HepG2 (cell line): ENCODE results near the gene GNB1. TPM values are rescaled to one million over a fixed set of nuclear protein-coding genes. Genes with fewer than 3 reads are reported as not detected.

ENCODE experiments used
- GTF3A ChIP-seq: sonication (generic); formaldehyde crosslinking; conservative IDR thresholded peaks from 2 replicates; pipeline ENCODE4 v1.4.0; 2020; ENCODE audit warnings: mild to moderate bottlenecking, missing genetic modification reagents
- REXO4 ChIP-seq: sonication (generic); formaldehyde crosslinking; IDR thresholded peaks from 2 replicates; pipeline ENCODE4 v1.8.0; 2022; ENCODE audit warnings: missing genetic modification reagents, mild to moderate bottlenecking, borderline replicate concordance
- ZFP36L1 ChIP-seq: sonication (generic); formaldehyde crosslinking; IDR thresholded peaks from 2 replicates; pipeline ENCODE4 v1.8.0; 2022; ENCODE audit warnings: mild to moderate bottlenecking, missing genetic modification reagents, moderate library complexity
- ZNF263 ChIP-seq: sonication (generic); formaldehyde crosslinking; IDR thresholded peaks from 2 replicates; pipeline ENCODE4 v1.4.0; 2020; ENCODE audit warnings: missing genetic modification reagents
- ZNF674 ChIP-seq: sonication (generic); formaldehyde crosslinking; IDR thresholded peaks from 2 replicates; pipeline ENCODE4 v1.5.0; 2020; ENCODE audit warnings: low read depth, mild to moderate bottlenecking, missing genetic modification reagents
- polyA plus RNA-seq, 8 experiments: library from polyadenylated mRNA; depleted of rRNA in 3 of 8; stranded (reverse) in 7 of 8; unstranded in 1 of 8; fragments of >200 nt; fragmentation: Illumina TruSeq in 4 of 8; extraction: Trizol in 4 of 8; gene quantifications; 2 replicates each; pipeline versions ENCODE4 v1.2.1 to v1.2.3, GENCODE V29; 2011 to 2016; ENCODE audit warnings: low read depth in 4 of 8, missing spikeins in 1 of 8, mixed read lengths in 1 of 8; ENCODE audit not compliant: insufficient read depth in 1 of 8
- total RNA-seq, 5 experiments: library from RNA; depleted of rRNA; stranded (reverse); fragments of >200 nt; fragmentation: Illumina TruSeq; extraction: Trizol; gene quantifications; 2 replicates each; pipeline ENCODE4 v1.2.3, GENCODE V29; 2016; ENCODE audit warnings: low read depth in 1 of 5
- TF ChIP-seq, protein P1 (sequence below): sonication (generic); formaldehyde crosslinking; IDR thresholded peaks from 2 replicates; pipeline ENCODE4 v1.5.1; 2020; ENCODE audit warnings: mild to moderate bottlenecking, missing genetic modification reagents, moderate library complexity
- TF ChIP-seq, protein P2 (sequence below): sonication (generic); formaldehyde crosslinking; IDR thresholded peaks from 2 replicates; pipeline ENCODE4 v1.5.1; 2020; ENCODE audit warnings: mild to moderate bottlenecking, missing genetic modification reagents
- TF ChIP-seq, protein P3 (sequence below): IDR thresholded peaks from 2 replicates; pipeline ENCODE4 v1.6.1; 2016
- TF ChIP-seq, protein P4 (sequence below): sonication (generic); formaldehyde crosslinking; IDR thresholded peaks from 2 replicates; pipeline ENCODE4 v1.4.0; 2020; ENCODE audit warnings: missing genetic modification reagents
- TF ChIP-seq, protein P5 (sequence below): sonication (generic); formaldehyde crosslinking; IDR thresholded peaks from 2 replicates; pipeline ENCODE4 v1.4.0; 2020; ENCODE audit warnings: missing genetic modification reagents, borderline replicate concordance
- TF ChIP-seq, protein P6 (sequence below): sonication (generic); formaldehyde crosslinking; IDR thresholded peaks from 2 replicates; pipeline ENCODE4 v1.5.0; 2020; ENCODE audit warnings: mild to moderate bottlenecking, missing genetic modification reagents, borderline replicate concordance

GNB1 gene
- total and polyA plus RNA-seq, 2 of the 13 experiments (the other 11 are each of a cell fraction or from before 2014, with no cell fraction given): 66.2 to 327 TPM

DNA sequence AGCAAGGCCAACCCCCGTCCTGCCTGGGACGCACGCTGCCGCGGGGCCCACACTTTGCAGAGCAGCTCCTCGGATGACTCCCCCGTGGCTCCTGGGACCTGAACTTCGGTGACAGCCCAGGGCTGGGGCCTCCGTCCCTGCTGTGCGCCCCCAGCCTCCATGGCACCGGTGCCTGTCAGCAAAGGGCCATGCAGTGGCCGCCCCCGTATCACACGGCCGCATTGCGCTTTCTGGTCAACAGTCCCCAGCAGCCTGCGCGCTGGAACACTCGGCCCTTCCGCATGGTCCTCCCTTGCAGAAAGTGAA lies 130.6 kb downstream of the GNB1 start (continued):
- TF ChIP-seq, protein P1, sequence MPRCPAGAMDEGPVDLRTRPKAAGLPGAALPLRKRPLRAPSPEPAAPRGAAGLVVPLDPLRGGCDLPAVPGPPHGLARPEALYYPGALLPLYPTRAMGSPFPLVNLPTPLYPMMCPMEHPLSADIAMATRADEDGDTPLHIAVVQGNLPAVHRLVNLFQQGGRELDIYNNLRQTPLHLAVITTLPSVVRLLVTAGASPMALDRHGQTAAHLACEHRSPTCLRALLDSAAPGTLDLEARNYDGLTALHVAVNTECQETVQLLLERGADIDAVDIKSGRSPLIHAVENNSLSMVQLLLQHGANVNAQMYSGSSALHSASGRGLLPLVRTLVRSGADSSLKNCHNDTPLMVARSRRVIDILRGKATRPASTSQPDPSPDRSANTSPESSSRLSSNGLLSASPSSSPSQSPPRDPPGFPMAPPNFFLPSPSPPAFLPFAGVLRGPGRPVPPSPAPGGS (CRISPR knock-in tag): no peak
- TF ChIP-seq, protein P2, sequence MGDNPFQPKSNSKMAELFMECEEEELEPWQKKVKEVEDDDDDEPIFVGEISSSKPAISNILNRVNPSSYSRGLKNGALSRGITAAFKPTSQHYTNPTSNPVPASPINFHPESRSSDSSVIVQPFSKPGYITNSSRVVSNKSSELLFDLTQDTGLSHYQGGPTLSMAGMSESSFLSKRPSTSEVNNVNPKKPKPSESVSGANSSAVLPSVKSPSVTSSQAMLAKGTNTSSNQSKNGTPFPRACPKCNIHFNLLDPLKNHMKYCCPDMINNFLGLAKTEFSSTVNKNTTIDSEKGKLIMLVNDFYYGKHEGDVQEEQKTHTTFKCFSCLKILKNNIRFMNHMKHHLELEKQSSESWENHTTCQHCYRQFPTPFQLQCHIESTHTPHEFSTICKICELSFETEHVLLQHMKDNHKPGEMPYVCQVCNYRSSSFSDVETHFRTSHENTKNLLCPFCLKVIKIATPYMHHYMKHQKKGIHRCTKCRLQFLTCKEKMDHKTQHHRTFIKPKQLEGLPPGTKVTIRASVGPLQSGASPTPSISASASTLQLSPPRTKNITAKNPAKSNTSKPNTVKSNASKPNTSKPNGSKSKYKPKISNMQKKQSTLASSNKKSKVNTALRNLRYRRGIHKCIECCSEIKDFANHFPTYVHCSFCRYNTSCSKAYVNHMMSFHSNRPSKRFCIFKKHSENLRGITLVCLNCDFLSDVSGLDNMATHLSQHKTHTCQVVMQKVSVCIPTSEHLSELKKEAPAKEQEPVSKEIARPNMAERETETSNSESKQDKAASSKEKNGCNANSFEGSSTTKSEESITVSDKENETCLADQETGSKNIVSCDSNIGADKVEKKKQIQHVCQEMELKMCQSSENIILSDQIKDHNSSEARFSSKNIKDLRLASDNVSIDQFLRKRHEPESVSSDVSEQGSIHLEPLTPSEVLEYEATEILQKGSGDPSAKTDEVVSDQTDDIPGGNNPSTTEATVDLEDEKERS: no peak
- no peak for TF ChIP-seq ZNF263
- no peak for TF ChIP-seq ZFP36L1 (CRISPR knock-in tag)
- TF ChIP-seq, protein P3, sequence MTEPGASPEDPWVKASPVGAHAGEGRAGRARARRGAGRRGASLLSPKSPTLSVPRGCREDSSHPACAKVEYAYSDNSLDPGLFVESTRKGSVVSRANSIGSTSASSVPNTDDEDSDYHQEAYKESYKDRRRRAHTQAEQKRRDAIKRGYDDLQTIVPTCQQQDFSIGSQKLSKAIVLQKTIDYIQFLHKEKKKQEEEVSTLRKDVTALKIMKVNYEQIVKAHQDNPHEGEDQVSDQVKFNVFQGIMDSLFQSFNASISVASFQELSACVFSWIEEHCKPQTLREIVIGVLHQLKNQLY (CRISPR knock-in tag): no peak
- TF ChIP-seq, protein P4, sequence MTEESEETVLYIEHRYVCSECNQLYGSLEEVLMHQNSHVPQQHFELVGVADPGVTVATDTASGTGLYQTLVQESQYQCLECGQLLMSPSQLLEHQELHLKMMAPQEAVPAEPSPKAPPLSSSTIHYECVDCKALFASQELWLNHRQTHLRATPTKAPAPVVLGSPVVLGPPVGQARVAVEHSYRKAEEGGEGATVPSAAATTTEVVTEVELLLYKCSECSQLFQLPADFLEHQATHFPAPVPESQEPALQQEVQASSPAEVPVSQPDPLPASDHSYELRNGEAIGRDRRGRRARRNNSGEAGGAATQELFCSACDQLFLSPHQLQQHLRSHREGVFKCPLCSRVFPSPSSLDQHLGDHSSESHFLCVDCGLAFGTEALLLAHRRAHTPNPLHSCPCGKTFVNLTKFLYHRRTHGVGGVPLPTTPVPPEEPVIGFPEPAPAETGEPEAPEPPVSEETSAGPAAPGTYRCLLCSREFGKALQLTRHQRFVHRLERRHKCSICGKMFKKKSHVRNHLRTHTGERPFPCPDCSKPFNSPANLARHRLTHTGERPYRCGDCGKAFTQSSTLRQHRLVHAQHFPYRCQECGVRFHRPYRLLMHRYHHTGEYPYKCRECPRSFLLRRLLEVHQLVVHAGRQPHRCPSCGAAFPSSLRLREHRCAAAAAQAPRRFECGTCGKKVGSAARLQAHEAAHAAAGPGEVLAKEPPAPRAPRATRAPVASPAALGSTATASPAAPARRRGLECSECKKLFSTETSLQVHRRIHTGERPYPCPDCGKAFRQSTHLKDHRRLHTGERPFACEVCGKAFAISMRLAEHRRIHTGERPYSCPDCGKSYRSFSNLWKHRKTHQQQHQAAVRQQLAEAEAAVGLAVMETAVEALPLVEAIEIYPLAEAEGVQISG (CRISPR knock-in tag): no peak
- TF ChIP-seq REXO4: no peak
- TF ChIP-seq, protein P5, sequence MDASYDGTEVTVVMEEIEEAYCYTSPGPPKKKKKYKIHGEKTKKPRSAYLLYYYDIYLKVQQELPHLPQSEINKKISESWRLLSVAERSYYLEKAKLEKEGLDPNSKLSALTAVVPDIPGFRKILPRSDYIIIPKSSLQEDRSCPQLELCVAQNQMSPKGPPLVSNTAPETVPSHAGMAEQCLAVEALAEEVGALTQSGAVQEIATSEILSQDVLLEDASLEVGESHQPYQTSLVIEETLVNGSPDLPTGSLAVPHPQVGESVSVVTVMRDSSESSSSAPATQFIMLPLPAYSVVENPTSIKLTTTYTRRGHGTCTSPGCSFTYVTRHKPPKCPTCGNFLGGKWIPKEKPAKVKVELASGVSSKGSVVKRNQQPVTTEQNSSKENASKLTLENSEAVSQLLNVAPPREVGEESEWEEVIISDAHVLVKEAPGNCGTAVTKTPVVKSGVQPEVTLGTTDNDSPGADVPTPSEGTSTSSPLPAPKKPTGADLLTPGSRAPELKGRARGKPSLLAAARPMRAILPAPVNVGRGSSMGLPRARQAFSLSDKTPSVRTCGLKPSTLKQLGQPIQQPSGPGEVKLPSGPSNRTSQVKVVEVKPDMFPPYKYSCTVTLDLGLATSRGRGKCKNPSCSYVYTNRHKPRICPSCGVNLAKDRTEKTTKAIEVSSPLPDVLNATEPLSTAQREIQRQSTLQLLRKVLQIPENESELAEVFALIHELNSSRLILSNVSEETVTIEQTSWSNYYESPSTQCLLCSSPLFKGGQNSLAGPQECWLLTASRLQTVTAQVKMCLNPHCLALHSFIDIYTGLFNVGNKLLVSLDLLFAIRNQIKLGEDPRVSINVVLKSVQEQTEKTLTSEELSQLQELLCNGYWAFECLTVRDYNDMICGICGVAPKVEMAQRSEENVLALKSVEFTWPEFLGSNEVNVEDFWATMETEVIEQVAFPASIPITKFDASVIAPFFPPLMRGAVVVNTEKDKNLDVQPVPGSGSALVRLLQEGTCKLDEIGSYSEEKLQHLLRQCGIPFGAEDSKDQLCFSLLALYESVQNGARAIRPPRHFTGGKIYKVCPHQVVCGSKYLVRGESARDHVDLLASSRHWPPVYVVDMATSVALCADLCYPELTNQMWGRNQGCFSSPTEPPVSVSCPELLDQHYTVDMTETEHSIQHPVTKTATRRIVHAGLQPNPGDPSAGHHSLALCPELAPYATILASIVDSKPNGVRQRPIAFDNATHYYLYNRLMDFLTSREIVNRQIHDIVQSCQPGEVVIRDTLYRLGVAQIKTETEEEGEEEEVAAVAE (CRISPR knock-in tag): no peak
- TF ChIP-seq, protein P6, sequence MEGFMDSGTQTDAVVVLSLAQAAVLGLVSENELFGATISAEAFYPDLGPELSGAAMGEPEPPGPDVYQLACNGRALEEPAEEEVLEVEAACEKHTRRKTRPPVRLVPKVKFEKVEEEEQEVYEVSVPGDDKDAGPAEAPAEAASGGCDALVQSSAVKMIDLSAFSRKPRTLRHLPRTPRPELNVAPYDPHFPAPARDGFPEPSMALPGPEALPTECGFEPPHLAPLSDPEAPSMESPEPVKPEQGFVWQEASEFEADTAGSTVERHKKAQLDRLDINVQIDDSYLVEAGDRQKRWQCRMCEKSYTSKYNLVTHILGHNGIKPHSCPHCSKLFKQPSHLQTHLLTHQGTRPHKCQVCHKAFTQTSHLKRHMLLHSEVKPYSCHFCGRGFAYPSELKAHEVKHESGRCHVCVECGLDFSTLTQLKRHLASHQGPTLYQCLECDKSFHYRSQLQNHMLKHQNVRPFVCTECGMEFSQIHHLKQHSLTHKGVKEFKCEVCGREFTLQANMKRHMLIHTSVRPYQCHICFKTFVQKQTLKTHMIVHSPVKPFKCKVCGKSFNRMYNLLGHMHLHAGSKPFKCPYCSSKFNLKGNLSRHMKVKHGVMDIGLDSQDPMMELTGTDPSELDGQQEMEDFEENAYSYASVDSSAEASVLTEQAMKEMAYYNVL (CRISPR knock-in tag): no peak
- no peak for TF ChIP-seq ZNF674 (CRISPR knock-in tag)
- no peak for TF ChIP-seq GTF3A
